ENCODE results near the gene HNRNPAB. TPM values are rescaled to one million over a fixed set of nuclear protein-coding genes. Genes with fewer than 3 reads are reported as not detected.

The HNRNPAB gene
- total RNA-seq, 1 donor from 2014 or later = 67.4 TPM

DNA sequence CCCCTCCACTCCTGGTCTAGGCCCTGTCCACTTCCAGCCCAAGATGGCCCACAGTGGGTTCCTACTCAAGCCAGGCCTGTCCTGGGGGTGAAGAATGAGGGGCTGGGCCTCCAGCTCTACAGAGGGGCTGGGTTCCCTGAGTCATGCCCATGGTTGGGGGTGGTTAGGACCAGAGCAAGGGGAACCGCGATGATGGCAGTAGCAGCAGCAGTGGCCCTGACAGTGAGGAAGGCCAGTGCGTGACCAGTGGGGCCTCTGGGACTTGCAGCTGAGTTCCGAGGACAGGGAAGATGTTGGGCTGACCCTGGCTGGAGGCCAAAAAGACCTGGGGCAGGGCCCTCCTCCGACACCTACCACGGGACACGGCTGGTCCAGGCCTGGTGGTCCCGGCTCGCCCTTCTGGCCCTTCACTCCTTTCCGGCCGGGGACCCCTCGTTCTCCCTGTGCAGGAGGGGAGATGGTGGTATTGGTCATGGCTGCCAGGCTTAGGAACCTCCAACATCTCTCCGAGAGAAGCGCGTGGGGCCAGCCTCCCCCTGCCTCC lies 37.4 kb downstream of the HNRNPAB start:
- Histone ChIP-seq H3K4me3 (ENCODE audit: low read depth, low read length) (no peak overlapping the region), H3K27me3 (ENCODE audit: control insufficient read depth, insufficient read depth, low read length) (no peaks in the 10 kb centered on the region), H3K36me3 (ENCODE audit: control insufficient read depth, insufficient read depth, low read length) (no peaks in the 10 kb centered on the region)
- DNase-seq (ENCODE audit: low read depth) (no peak), FAIRE-seq (no peak)
- TF ChIP-seq CTCF (IDR thresholded peaks at IDR 0.05; ENCODE audit: insufficient read depth, low read length, severe bottlenecking) = no peak

DNA sequence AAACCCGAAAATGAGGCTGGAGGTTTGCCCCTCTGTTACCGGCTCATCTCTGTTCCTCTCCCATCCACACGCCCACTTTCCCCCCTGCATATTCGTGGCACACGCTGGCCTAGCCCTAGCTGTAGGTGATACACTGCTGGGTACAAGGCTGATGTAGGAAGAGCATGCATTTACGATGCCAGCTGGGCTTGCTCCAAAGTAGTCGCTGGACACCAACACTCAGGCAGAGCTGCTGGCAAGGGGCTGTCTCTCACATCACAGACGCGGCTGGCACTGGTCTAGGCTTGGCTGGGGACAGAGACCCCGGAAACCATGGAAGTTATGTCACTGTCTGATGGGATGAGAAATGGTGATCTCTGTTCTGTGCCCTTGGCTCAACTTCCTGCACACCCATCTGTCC lies 38.1 kb downstream of the HNRNPAB start:
- H3K27me3 ChIP-seq (ENCODE audit: control insufficient read depth, insufficient read depth, low read length) = no peaks in the 10 kb centered on the region
- TF ChIP-seq CTCF (IDR thresholded peaks at IDR 0.05; ENCODE audit: insufficient read depth, low read length, severe bottlenecking) = no peak
- H3K36me3 ChIP-seq (ENCODE audit: control insufficient read depth, insufficient read depth, low read length) = no peaks in the 10 kb centered on the region
- no peak overlapping the region for H3K4me3 ChIP-seq (ENCODE audit: low read depth, low read length)
- DNase-seq (ENCODE audit: low read depth) = no peak
- FAIRE-seq = no peak

DNA sequence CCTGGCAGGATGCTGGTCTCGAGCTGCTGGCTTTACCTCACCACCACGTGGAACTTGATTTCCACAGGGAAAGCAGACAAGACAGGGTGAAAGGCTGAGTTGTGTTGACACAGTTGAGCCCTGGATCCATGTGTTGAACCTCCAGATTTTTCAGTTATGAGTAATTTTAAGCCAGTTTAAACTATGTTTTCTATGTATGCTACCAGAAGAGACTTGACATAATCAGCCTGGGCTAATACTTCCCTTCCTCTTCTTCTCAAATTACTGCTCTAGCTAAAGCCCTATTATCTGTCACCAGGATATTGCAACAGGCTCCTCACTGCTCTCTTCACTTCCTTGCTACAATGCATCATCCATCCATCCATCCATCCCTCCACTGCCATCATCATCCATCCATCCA lies 40.2 kb downstream of the HNRNPAB start:
- Histone ChIP-seq H3K36me3 (ENCODE audit: control insufficient read depth, insufficient read depth, low read length) (no peaks in the 10 kb centered on the region), H3K27me3 (ENCODE audit: control insufficient read depth, insufficient read depth, low read length) (no peaks in the 10 kb centered on the region), H3K4me3 (ENCODE audit: low read depth, low read length) (no peak overlapping the region)
- TF ChIP-seq CTCF (IDR thresholded peaks at IDR 0.05; ENCODE audit: insufficient read depth, low read length, severe bottlenecking) = no peak
- FAIRE-seq (peak; percentile 83), DNase-seq (ENCODE audit: low read depth) (peak; percentile 89)

GRCh38 chr5:178245389-178245788 lies 41.1 kb downstream of the HNRNPAB start:
- no peaks in the 10 kb centered on the region for H3K27me3 ChIP-seq (ENCODE audit: control insufficient read depth, insufficient read depth, low read length)
- H3K4me3 ChIP-seq (ENCODE audit: low read depth, low read length) = no peak overlapping the region
- DNase-seq (ENCODE audit: low read depth) (no peak), FAIRE-seq (no peak)
- H3K36me3 ChIP-seq (ENCODE audit: control insufficient read depth, insufficient read depth, low read length) = no peaks in the 10 kb centered on the region
- no peak for TF ChIP-seq CTCF (IDR thresholded peaks at IDR 0.05; ENCODE audit: insufficient read depth, low read length, severe bottlenecking)

GRCh38 chr5:178246624-178247279 lies 42.4 kb downstream of the HNRNPAB start:
- no peak for TF ChIP-seq CTCF (IDR thresholded peaks at IDR 0.05; ENCODE audit: insufficient read depth, low read length, severe bottlenecking)
- FAIRE-seq = no peak

More at GRCh38 chr5:178246624-178247279, 42.4 kb downstream of the HNRNPAB start:
- Histone ChIP-seq H3K36me3 (ENCODE audit: control insufficient read depth, insufficient read depth, low read length) (no peaks in the 10 kb centered on the region), H3K27me3 (ENCODE audit: control insufficient read depth, insufficient read depth, low read length) (no peaks in the 10 kb centered on the region), H3K4me3 (ENCODE audit: low read depth, low read length) (no peak overlapping the region)
- DNase-seq (ENCODE audit: low read depth) = no peak
